Mesendoderm (in vitro differentiated cells): Measurements from ENCODE around the gene PDP2. TPM values are rescaled to one million over a fixed set of nuclear protein-coding genes. Genes with fewer than 3 reads are reported as not detected.

Experiments used
- DNase-seq: peaks from one replicate; pipeline ENCODE4 v3.0.0; 2013
- H2AK5ac ChIP-seq: 2 replicates; pipeline ENCODE4 v1.6.1; 2013; ENCODE audit warnings: low read length, inconsistent platforms
- H2BK120ac ChIP-seq: 2 replicates; pipeline ENCODE4 v1.6.1; 2013; ENCODE audit warnings: low read depth, mild to moderate bottlenecking, low read length, moderate library complexity, mixed read lengths
- H2BK15ac ChIP-seq: replicated peaks from 2 replicates; pipeline ENCODE4 v1.6.1; 2013; ENCODE audit warnings: low read depth, mild to moderate bottlenecking, moderate library complexity
- H2BK5ac ChIP-seq: 2 replicates; pipeline ENCODE4 v1.6.1; 2013; ENCODE audit warnings: low read length, inconsistent platforms
- H3K18ac ChIP-seq: 2 replicates; pipeline ENCODE4 v1.6.1; 2013; ENCODE audit warnings: mild to moderate bottlenecking, low read length, mixed read lengths
- H3K23ac ChIP-seq: one replicate; pipeline ENCODE4 v1.6.1; 2013; ENCODE audit warnings: low read length
- H3K27ac ChIP-seq: 2 replicates; pipeline ENCODE4 v1.5.1; 2013; ENCODE audit warnings: low read depth, mild to moderate bottlenecking, inconsistent platforms, low read length, moderate library complexity
- H3K27me3 ChIP-seq: 2 replicates; pipeline ENCODE4 v1.6.1; 2013; ENCODE audit warnings: low read length, control low read depth, mild to moderate bottlenecking, inconsistent platforms; ENCODE audit not compliant: insufficient read depth, poor library complexity
- H3K36me3 ChIP-seq: 2 replicates; pipeline ENCODE4 v1.6.1; 2013; ENCODE audit warnings: low read length, inconsistent platforms; ENCODE audit not compliant: control insufficient read depth, insufficient read depth
- H3K4ac ChIP-seq: one replicate; pipeline ENCODE4 v1.6.1; 2013; ENCODE audit warnings: low read depth, mild to moderate bottlenecking, low read length, moderate library complexity
- H3K4me1 ChIP-seq: 2 replicates; pipeline ENCODE4 v1.6.1; 2013; ENCODE audit warnings: low read depth, low read length, inconsistent platforms; ENCODE audit not compliant: control insufficient read depth
- H3K4me2 ChIP-seq: 2 replicates; pipeline ENCODE4 v1.6.1; 2013; ENCODE audit warnings: low read length
- H3K4me3 ChIP-seq: 2 replicates; pipeline ENCODE4 v1.5.1; 2013; ENCODE audit warnings: mild to moderate bottlenecking, low read length
- H3K56ac ChIP-seq: one replicate; pipeline ENCODE4 v1.6.1; 2013; ENCODE audit warnings: low read length
- H3K79me1 ChIP-seq: 2 replicates; pipeline ENCODE4 v1.6.1; 2013; ENCODE audit warnings: low read length, inconsistent platforms
- H3K79me2 ChIP-seq: 2 replicates; pipeline ENCODE4 v1.6.1; 2013; ENCODE audit warnings: mild to moderate bottlenecking, low read length; ENCODE audit not compliant: control insufficient read depth, insufficient read depth
- H3K9ac ChIP-seq: 2 replicates; pipeline ENCODE4 v1.6.1; 2013; ENCODE audit warnings: low read length, inconsistent platforms
- H4K5ac ChIP-seq: one replicate; pipeline ENCODE4 v1.6.1; 2013; ENCODE audit warnings: low read length
- H4K8ac ChIP-seq: one replicate; pipeline ENCODE4 v1.6.1; 2013; ENCODE audit warnings: low read depth, mild to moderate bottlenecking, control low read depth, low read length, moderate library complexity
- WGBS: extraction: QIAGEN DNeasy Blood & Tissue Kit; methylation state at CpG from one replicate; pipeline ENCODE4 v1.1.7; 2013; ENCODE audit warnings: low lambda C conversion rate, missing lambda C conversion rate; ENCODE audit not compliant: insufficient coverage; ENCODE audit errors: extremely low coverage; 5-methylcytosine and 5-hydroxymethylcytosine counted together
- polyA plus RNA-seq, 2 experiments: library from polyadenylated mRNA; stranded (reverse); fragments of 200-250 nt; gene quantifications; one replicate each; pipeline ENCODE4 v1.2.3, GENCODE V29; 2013

PDP2 gene
- 5.9 TPM for polyA plus RNA-seq (2013, experiment 1 of 2)
- 6.1 TPM for polyA plus RNA-seq (2013, experiment 2 of 2)

GRCh38 chr16:66880288-66881013, at the start of gene PDP2:
TSS of gene PDP2 (plus strand) at chr16:66880515. CDS start at chr16:66884285, 3,770 bp downstream.
- peaks cover 4% of the 10 kb centered on the region for H3K79me2 ChIP-seq
- H3K27ac ChIP-seq, result no peak within 1 kb of the TSS
- peak within 1 kb of the TSS; percentile 63 for H2BK5ac ChIP-seq
- peak within 1 kb of the TSS; percentile 86 for H3K9ac ChIP-seq
- no peak within 1 kb of the TSS for H2BK15ac ChIP-seq
- H2AK5ac ChIP-seq, result no peak within 1 kb of the TSS
- H3K4me2 ChIP-seq, result peak within 1 kb of the TSS; percentile 89
- no peak within 1 kb of the TSS for H3K4ac ChIP-seq
- H3K4me3 ChIP-seq, result peak within 1 kb of the TSS; percentile 88
- peak; percentile 99 for DNase-seq
- peak within 1 kb of the TSS; percentile 20 for H3K18ac ChIP-seq
- peaks cover 2% of the 10 kb centered on the region for H3K4me1 ChIP-seq
- no peak within 1 kb of the TSS for H4K5ac ChIP-seq
- peaks cover 10% of the 10 kb centered on the region for H3K79me1 ChIP-seq
- no CpG with 5 or more reads among the region's 58 CpGs for WGBS
- peak within 1 kb of the TSS; percentile 65 for H4K8ac ChIP-seq
- no peak within 1 kb of the TSS for H3K23ac ChIP-seq
- H2BK120ac ChIP-seq, result no peak within 1 kb of the TSS
- peaks cover 4% of the 10 kb centered on the region for H3K36me3 ChIP-seq
- peak within 1 kb of the TSS; percentile 96 for H3K56ac ChIP-seq
- no peaks in the 10 kb centered on the region for H3K27me3 ChIP-seq

- Histone ChIP-seq H3K27me3 (no peaks in the 10 kb centered on the region), H2AK5ac (no peak overlapping the region), H3K23ac (no peak overlapping the region), H3K4me1 (peaks cover 4% of the 10 kb centered on the region), H4K8ac (no peak overlapping the region), H3K4me2 (no peak overlapping the region), H3K79me1 (peaks cover 9% of the 10 kb centered on the region), H3K9ac (no peak overlapping the region), H3K56ac (no peak overlapping the region), H3K4ac (no peak overlapping the region), H2BK15ac (no peak overlapping the region), H2BK5ac (no peak overlapping the region), H3K36me3 (no peaks in the 10 kb centered on the region), H3K4me3 (no peak overlapping the region), H4K5ac (no peak overlapping the region), H3K18ac (no peak overlapping the region), H3K79me2 (peaks cover 25% of the 10 kb centered on the region), H3K27ac (no peak overlapping the region), H2BK120ac (no peak overlapping the region)
- no CpG with 5 or more reads among the region's 3 CpGs for WGBS
- DNase-seq, result no peak
Measured at GRCh38 chr16:66832190-66832589, 48.1 kb upstream of the PDP2 start.

GRCh38 chr16:66832661-66833305, 47.5 kb upstream of the PDP2 start:
- H3K4ac ChIP-seq, result no peak overlapping the region
- no peak for DNase-seq
- H3K79me2 ChIP-seq, result peaks cover 22% of the 10 kb centered on the region
- H3K4me3 ChIP-seq, result no peak overlapping the region
- H3K79me1 ChIP-seq, result peaks cover 7% of the 10 kb centered on the region
- H3K27ac ChIP-seq, result no peak overlapping the region
- no peak overlapping the region for H2BK120ac ChIP-seq
- H3K9ac ChIP-seq, result no peak overlapping the region
- no peaks in the 10 kb centered on the region for H3K27me3 ChIP-seq
- no peak overlapping the region for H3K23ac ChIP-seq
- no CpG with 5 or more reads among the region's 7 CpGs for WGBS
- H4K8ac ChIP-seq, result no peak overlapping the region
- H3K4me1 ChIP-seq, result peaks cover 4% of the 10 kb centered on the region
- no peaks in the 10 kb centered on the region for H3K36me3 ChIP-seq
- no peak overlapping the region for H2AK5ac ChIP-seq
- H2BK5ac ChIP-seq, result no peak overlapping the region
- H2BK15ac ChIP-seq, result no peak overlapping the region
- no peak overlapping the region for H3K18ac ChIP-seq
- no peak overlapping the region for H4K5ac ChIP-seq
- no peak overlapping the region for H3K4me2 ChIP-seq
- no peak overlapping the region for H3K56ac ChIP-seq

- Histone ChIP-seq H3K56ac (no peak overlapping the region), H3K4ac (no peak overlapping the region), H3K4me3 (no peak overlapping the region), H2BK5ac (no peak overlapping the region), H2BK15ac (no peak overlapping the region), H3K27me3 (no peaks in the 10 kb centered on the region), H4K5ac (no peak overlapping the region), H3K79me1 (no peaks in the 10 kb centered on the region), H2AK5ac (no peak overlapping the region), H3K4me2 (no peak overlapping the region), H3K4me1 (no peaks in the 10 kb centered on the region), H2BK120ac (no peak overlapping the region), H3K27ac (no peak overlapping the region), H3K36me3 (no peaks in the 10 kb centered on the region), H4K8ac (no peak overlapping the region), H3K9ac (no peak overlapping the region), H3K23ac (no peak overlapping the region), H3K18ac (no peak overlapping the region), H3K79me2 (peaks cover 5% of the 10 kb centered on the region)
- no peak for DNase-seq
- WGBS, result no CpG with 5 or more reads among the region's 5 CpGs
Measured at GRCh38 chr16:66834746-66835145, 45.6 kb upstream of the PDP2 start.

- Histone ChIP-seq H3K4me1 (no peaks in the 10 kb centered on the region), H4K5ac (no peak overlapping the region), H2BK5ac (no peak overlapping the region), H3K79me1 (no peaks in the 10 kb centered on the region), H3K27me3 (peaks cover 19% of the 10 kb centered on the region), H3K4me2 (no peak overlapping the region), H2AK5ac (no peak overlapping the region), H3K36me3 (no peaks in the 10 kb centered on the region), H3K18ac (no peak overlapping the region), H4K8ac (no peak overlapping the region), H3K23ac (no peak overlapping the region), H3K27ac (no peak overlapping the region), H2BK120ac (no peak overlapping the region), H3K56ac (no peak overlapping the region), H3K4ac (no peak overlapping the region), H3K79me2 (no peaks in the 10 kb centered on the region), H3K4me3 (no peak overlapping the region), H3K9ac (no peak overlapping the region), H2BK15ac (no peak overlapping the region)
- no peak for DNase-seq
- WGBS, result no CpG with 5 or more reads among the region's 3 CpGs
Measured at GRCh38 chr16:66840883-66841282, 39.4 kb upstream of the PDP2 start.
